Measurements from ENCODE around the gene PTPRA.
"Not testable (repeated sequence)": the region's sequence is repeated elsewhere in the genome, so short reads cannot be mapped to it uniquely, and the experiment has no call there.

PTPRA gene

GRCh38 chr20:3073251-3073643 is 200.0 kb downstream of the PTPRA start:
- DNase-seq (ENCODE audit: low spot score): not testable (repeated sequence)

GRCh38 chr20:3074812-3075211 is 201.5 kb downstream of the PTPRA start:
- DNase-seq (ENCODE audit: low spot score): no peak

- DNase-seq (ENCODE audit: low spot score): not testable (repeated sequence)
Measured at GRCh38 chr20:3075315-3075714, 202.0 kb downstream of the PTPRA start.

GRCh38 chr20:3077618-3078134 is 204.4 kb downstream of the PTPRA start:
- no peak for DNase-seq (ENCODE audit: low spot score)

GRCh38 chr20:3080939-3081388 is 207.7 kb downstream of the PTPRA start:
- DNase-seq (ENCODE audit: low spot score): peak; percentile 92

GRCh38 chr20:3081641-3082040 is 208.4 kb downstream of the PTPRA start:
- DNase-seq (ENCODE audit: low spot score): no peak

- DNase-seq (ENCODE audit: low spot score): peak; percentile 64
Measured at GRCh38 chr20:3082306-3082951, 209.1 kb downstream of the PTPRA start.

- DNase-seq (ENCODE audit: low spot score): no peak
Measured at GRCh38 chr20:3082955-3083952, 210.0 kb downstream of the PTPRA start.

- DNase-seq (ENCODE audit: low spot score): no peak
Measured at GRCh38 chr20:3084283-3084985, 211.2 kb downstream of the PTPRA start, which contains the start of gene AVP. Gene AVP (minus strand): TSS chr20:3084724. CDS start chr20:3084674, 50 bp downstream.

- DNase-seq (ENCODE audit: low spot score): no peak
Measured at GRCh38 chr20:3084986-3085360, 211.7 kb downstream of the PTPRA start.

GRCh38 chr20:3085571-3086072 is 212.3 kb downstream of the PTPRA start:
- DNase-seq (ENCODE audit: low spot score): no peak

- DNase-seq (ENCODE audit: low spot score): no peak
Measured at GRCh38 chr20:3088031-3088430, 214.8 kb downstream of the PTPRA start.

All from AG08396 (cell line).